Measurements from ENCODE around the gene MBNL2. TPM values are rescaled to one million over a fixed set of nuclear protein-coding genes. Genes with fewer than 3 reads are reported as not detected.

MBNL2 gene
- total RNA-seq, 2 experiments from 2014 or later: 23.4 to 24.6 TPM

GRCh38 chr13:97266772-97267417 is 44.8 kb downstream of the MBNL2 start:
- Mint-ChIP-seq H3K4me1 (ENCODE audit: low read depth) (peaks cover 26% of the 10 kb centered on the region), H3K27me3 (no peaks in the 10 kb centered on the region), H3K36me3 (peaks cover 8% of the 10 kb centered on the region), H3K4me3 (no peak overlapping the region), H3K27ac (no peak overlapping the region), H3K9me3 (no peaks in the 10 kb centered on the region)
- intact Hi-C loops (cut with micrococcal nuclease): no loop called here
- no peak for DNase-seq
- POLR2A ChIA-PET: interaction anchor here (1.4 kb wide), 1 partner anchor 9 kb away, joined by 3 read pairs; no protein-coding TSS in a partner anchor
- CTCF ChIA-PET: interaction anchor here (0.8 to 1.0 kb wide), 2 partner anchors 77 to 157 kb away, joined by 3 read pairs; no protein-coding TSS in a partner anchor

- peaks cover 25% of the 10 kb centered on the region for H3K4me1 Mint-ChIP-seq (ENCODE audit: low read depth)
- no peaks in the 10 kb centered on the region for H3K9me3 Mint-ChIP-seq
- no peak overlapping the region for H3K4me3 Mint-ChIP-seq
- ChIA-PET CTCF (interaction anchor here (0.8 to 1.0 kb wide), 2 partner anchors 76 to 157 kb away, joined by 3 read pairs; no protein-coding TSS in a partner anchor), POLR2A (interaction anchor here (1.4 kb wide), 1 partner anchor 10 kb away, joined by 3 read pairs; no protein-coding TSS in a partner anchor)
- H3K36me3 Mint-ChIP-seq: peaks cover 8% of the 10 kb centered on the region
- H3K27ac Mint-ChIP-seq: no peak overlapping the region
- H3K27me3 Mint-ChIP-seq: no peaks in the 10 kb centered on the region
- no peak for DNase-seq
- intact Hi-C loops (cut with micrococcal nuclease): no loop called here
Observed at GRCh38 chr13:97267418-97268059, 45.4 kb downstream of the MBNL2 start.

GRCh38 chr13:97268772-97269171 is 46.6 kb downstream of the MBNL2 start:
- CTCF ChIA-PET: interaction anchor here (0.6 to 0.7 kb wide), 2 partner anchors 25 to 60 kb away, joined by 3 to 4 read pairs; no protein-coding TSS in a partner anchor

GRCh38 chr13:97269603-97270002 is 47.5 kb downstream of the MBNL2 start:
- intact Hi-C loops (cut with micrococcal nuclease): no loop called here
- Mint-ChIP-seq H3K4me1 (ENCODE audit: low read depth) (peaks cover 20% of the 10 kb centered on the region), H3K27me3 (no peaks in the 10 kb centered on the region), H3K27ac (no peak overlapping the region), H3K4me3 (no peak overlapping the region), H3K36me3 (peaks cover 4% of the 10 kb centered on the region), H3K9me3 (no peaks in the 10 kb centered on the region)
- POLR2A ChIA-PET: no interaction called here
- no peak for DNase-seq
- CTCF ChIA-PET: interaction anchor here (0.6 to 0.7 kb wide), 2 partner anchors 24 to 61 kb away, joined by 3 to 4 read pairs; no protein-coding TSS in a partner anchor

More at GRCh38 chr13:97268772-97269171, 46.6 kb downstream of the MBNL2 start:
- no peak overlapping the region for H3K27ac Mint-ChIP-seq
- no peaks in the 10 kb centered on the region for H3K9me3 Mint-ChIP-seq
- H3K27me3 Mint-ChIP-seq: no peaks in the 10 kb centered on the region
- peaks cover 4% of the 10 kb centered on the region for H3K36me3 Mint-ChIP-seq
- POLR2A ChIA-PET: no interaction called here
- H3K4me1 Mint-ChIP-seq (ENCODE audit: low read depth): peaks cover 21% of the 10 kb centered on the region
- no peak overlapping the region for H3K4me3 Mint-ChIP-seq
- DNase-seq: no peak
- intact Hi-C loops (cut with micrococcal nuclease): no loop called here

DNA sequence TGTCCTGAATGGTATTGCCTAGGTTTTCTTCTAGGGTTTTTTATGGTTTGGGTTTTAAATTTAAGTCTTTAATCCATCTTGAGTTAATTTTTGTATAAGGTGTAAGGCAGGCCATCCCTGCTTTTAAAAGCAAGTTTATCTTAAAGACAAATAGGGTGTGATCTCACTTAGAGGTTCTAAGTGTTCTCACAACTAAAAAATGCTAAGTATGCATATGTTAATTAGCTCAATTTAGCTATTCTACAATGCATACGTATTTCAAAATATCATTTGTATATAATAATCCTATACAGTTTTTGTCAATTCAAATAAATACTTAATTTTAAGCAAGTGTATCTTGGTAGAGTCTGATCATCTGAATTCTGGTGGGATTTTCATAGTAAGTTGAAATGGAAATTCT is 50.4 kb downstream of the MBNL2 start:
- intact Hi-C loops (cut with micrococcal nuclease): no loop called here
- no peaks in the 10 kb centered on the region for H3K9me3 Mint-ChIP-seq
- peaks cover 41% of the 10 kb centered on the region for H3K4me1 Mint-ChIP-seq (ENCODE audit: low read depth)
- no peaks in the 10 kb centered on the region for H3K27me3 Mint-ChIP-seq
- H3K4me3 Mint-ChIP-seq: no peak overlapping the region
- H3K36me3 Mint-ChIP-seq: peaks cover 24% of the 10 kb centered on the region
- DNase-seq: no peak
- ChIA-PET CTCF (no interaction called here), POLR2A (interaction anchor here (0.6 kb wide), 1 partner anchor 18 kb away, joined by 3 read pairs; no protein-coding TSS in a partner anchor)
- no peak overlapping the region for H3K27ac Mint-ChIP-seq

DNA sequence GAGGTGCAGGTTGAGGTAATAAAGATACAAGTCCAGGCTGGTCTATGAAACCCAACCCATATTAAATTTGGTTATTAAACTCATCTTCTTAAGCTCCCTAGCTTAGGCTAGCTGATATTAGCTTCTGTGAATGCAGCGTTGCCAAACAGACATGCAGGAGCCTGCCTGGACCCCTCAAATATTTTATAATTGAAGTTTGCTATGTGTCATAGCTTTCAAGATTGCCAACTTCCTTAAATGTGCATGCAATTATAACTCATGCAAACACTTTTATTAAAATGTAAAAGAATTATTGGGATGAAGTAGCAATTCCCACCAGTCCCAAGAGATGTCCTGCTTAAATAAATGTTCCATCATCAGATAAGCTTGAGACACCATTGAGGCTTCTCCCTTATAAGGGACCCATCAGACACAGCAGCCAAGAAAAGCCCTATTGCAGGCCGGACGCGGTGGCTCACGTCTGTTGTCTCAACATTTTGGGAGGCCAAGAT is 51.3 kb downstream of the MBNL2 start:
- no peak for DNase-seq
- Mint-ChIP-seq H3K4me1 (ENCODE audit: low read depth) (peaks cover 41% of the 10 kb centered on the region), H3K27me3 (no peaks in the 10 kb centered on the region), H3K27ac (no peak overlapping the region), H3K9me3 (no peaks in the 10 kb centered on the region), H3K4me3 (no peak overlapping the region), H3K36me3 (peaks cover 22% of the 10 kb centered on the region)
- intact Hi-C loops (cut with micrococcal nuclease): no loop called here
- POLR2A ChIA-PET: no interaction called here
- CTCF ChIA-PET: no interaction called here

DNA sequence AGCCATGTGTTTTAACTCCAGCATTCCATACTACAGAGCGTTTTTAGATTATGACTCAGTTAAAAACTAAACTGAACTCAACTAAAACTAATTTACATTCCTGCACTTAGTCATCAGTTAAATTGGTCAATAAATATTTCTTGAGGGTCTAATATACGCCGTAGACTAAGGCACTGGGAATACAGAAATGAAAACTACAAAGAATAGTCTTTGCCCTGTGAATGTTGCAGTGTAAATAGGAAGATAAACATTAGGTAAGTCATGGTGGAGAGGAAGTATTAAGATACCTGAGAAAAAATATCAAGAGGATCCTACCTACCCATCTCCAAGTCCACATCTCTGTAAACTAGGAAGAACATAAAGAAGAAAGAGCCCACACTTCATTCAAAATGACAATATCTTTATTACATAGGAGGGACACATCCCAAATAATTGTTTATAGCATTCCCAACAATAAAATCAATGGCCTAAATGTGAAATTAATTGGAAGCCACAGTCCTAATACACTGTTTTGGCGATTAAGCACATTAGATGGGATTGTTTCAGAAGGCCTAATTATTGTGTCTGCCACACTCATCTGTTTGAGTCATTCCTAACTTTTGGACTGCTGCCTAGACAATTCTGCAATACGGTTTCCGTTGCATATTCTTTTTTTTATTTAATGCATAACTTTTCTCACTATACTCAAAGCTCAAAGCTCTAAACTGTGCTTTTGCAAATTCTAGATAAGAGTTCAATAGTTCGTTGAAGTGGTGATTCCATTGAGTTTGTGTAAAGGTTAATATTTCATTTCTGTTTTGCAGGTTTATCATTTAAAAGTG is 52.9 kb downstream of the MBNL2 start:
- Mint-ChIP-seq H3K36me3 (peaks cover 20% of the 10 kb centered on the region), H3K4me1 (ENCODE audit: low read depth) (peaks cover 46% of the 10 kb centered on the region), H3K27ac (no peak overlapping the region), H3K4me3 (no peak overlapping the region), H3K27me3 (no peaks in the 10 kb centered on the region), H3K9me3 (no peaks in the 10 kb centered on the region)
- POLR2A ChIA-PET: no interaction called here
- intact Hi-C loops (cut with micrococcal nuclease): no loop called here
- DNase-seq: no peak
- CTCF ChIA-PET: no interaction called here

DNA sequence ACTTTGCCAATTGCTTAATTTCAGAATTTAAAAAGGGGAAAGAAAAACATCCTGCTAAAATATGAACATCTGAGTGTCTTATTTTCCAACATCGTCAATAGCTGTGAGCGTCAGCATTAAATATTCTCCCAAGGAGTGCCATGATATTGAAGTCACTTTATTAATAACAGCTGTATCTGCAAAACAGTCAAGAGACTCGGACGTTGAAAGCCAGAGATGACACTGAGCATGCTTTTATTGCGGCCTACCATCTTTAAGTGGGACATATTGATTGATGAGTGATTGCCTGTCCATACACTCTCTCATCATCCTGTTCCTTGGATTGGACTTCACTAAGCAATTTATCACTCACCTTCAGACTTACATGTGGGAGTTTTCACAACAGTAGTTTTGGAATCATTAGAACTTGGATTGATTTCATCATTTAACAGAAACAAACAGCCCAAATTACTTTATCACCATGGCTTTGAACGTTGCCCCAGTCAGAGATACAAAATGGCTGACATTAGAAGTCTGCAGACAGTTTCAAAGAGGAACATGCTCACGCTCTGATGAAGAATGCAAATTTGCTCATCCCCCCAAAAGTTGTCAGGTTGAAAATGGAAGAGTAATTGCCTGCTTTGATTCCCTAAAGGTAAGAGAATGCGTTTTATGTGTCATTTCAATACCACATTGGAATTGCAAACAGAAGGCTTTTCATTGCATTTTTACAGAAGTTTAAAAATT is 53.8 kb downstream of the MBNL2 start:
- ChIA-PET POLR2A (interaction anchor here (0.6 to 1.0 kb wide), 2 partner anchors 19 to 146 kb away, joined by 3 to 4 read pairs; no protein-coding TSS in a partner anchor), CTCF (no interaction called here)
- peaks cover 20% of the 10 kb centered on the region for H3K36me3 Mint-ChIP-seq
- DNase-seq: no peak
- no peak overlapping the region for H3K27ac Mint-ChIP-seq
- no peak overlapping the region for H3K4me3 Mint-ChIP-seq
- H3K4me1 Mint-ChIP-seq (ENCODE audit: low read depth): peaks cover 54% of the 10 kb centered on the region
- no peaks in the 10 kb centered on the region for H3K9me3 Mint-ChIP-seq
- intact Hi-C loops (cut with micrococcal nuclease): loop anchor here (1.0 to 2.0 kb wide), 2 partner anchors 15 to 18 kb away; no protein-coding TSS in a partner anchor
- no peaks in the 10 kb centered on the region for H3K27me3 Mint-ChIP-seq

DNA sequence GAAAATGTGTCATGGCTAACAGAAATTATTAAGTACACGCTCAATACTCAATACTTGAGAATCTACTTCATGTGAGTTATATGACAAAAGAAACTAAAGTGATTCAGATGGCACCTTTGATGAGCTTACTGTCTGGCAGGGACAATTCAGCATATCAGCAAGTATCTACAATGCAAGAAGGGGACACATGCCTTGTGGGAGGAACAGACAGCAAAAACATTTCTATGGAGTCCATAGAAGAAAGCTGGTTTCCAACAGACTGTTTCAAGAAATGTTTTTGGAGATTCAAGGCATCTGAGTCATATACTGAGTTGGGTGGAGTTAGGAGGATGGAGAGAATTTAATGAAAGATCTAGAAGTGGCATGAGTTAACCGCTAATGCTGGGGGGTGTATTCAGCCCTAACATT is 54.7 kb downstream of the MBNL2 start:
- peak overlapping the region; percentile 2 for H3K27ac Mint-ChIP-seq
- peaks cover 52% of the 10 kb centered on the region for H3K4me1 Mint-ChIP-seq (ENCODE audit: low read depth)
- POLR2A ChIA-PET: interaction anchor here (0.6 to 1.1 kb wide), 4 partner anchors 14 to 261 kb away, joined by 3 to 5 read pairs (median 4); no protein-coding TSS in a partner anchor
- H3K27me3 Mint-ChIP-seq: no peaks in the 10 kb centered on the region
- intact Hi-C loops (cut with micrococcal nuclease): loop anchor here (1.0 to 2.0 kb wide), 2 partner anchors 14 to 19 kb away; no protein-coding TSS in a partner anchor
- no peaks in the 10 kb centered on the region for H3K9me3 Mint-ChIP-seq
- H3K36me3 Mint-ChIP-seq: peaks cover 20% of the 10 kb centered on the region
- no peak for DNase-seq
- CTCF ChIA-PET: interaction anchor here (0.6 kb wide), 1 partner anchor 55 kb away, joined by 4 read pairs; the partner anchor contains the start of gene MBNL2
- H3K4me3 Mint-ChIP-seq: no peak overlapping the region

DNA sequence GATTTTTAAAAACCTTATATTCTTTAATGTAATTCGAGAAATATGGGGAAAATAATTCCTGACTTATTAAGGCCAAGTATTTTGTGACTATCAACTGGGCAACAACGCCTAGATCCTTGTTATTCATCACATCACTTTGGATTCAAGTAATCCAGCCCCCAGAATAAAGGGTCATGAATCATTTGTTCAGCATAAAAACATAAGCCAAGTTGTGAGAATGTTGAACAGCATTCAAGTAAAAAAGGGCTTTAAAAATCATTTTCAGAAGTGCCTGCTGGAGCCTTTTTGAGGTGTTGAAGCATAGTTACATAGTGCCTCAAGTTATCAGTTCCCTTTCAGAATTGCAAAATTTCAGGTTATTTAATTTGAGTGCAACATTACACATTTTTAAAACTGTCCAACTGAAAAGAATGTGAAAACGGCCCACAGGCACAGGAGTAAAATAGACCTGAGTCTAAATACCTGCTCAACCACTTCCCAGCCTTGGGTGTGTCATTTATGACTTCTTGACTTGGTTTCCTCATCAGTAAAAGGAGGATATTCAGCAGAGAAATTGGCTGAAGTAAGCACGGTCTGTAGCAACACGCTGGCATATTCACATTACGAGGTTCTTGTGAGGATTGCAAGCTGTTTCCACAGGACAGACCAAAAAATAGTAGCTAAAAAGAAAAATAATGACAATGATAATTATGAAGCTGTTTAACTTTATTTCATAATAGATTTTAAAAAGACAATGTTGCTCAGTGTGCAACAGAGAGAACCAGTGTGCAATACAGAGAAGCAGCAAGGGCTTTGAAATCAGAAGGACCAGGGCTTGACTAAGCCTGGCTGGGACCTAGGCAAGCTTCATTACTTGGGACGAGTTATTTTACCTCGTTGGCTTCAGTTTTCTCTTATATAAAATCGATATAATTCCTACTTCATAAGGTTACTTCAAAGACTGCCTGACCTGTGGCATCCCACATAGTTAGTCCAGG is 56.6 kb downstream of the MBNL2 start:
- no peak for DNase-seq
- CTCF ChIA-PET: interaction anchor here (0.8 kb wide), 1 partner anchor 81 kb away, joined by 3 read pairs; no protein-coding TSS in a partner anchor
- Mint-ChIP-seq H3K27me3 (no peaks in the 10 kb centered on the region), H3K27ac (no peak overlapping the region), H3K36me3 (peaks cover 20% of the 10 kb centered on the region), H3K9me3 (no peaks in the 10 kb centered on the region), H3K4me1 (ENCODE audit: low read depth) (peaks cover 59% of the 10 kb centered on the region), H3K4me3 (no peak overlapping the region)
- POLR2A ChIA-PET: no interaction called here
- intact Hi-C loops (cut with micrococcal nuclease): no loop called here

Data from activated CD4-positive, alpha-beta memory T cell treated with anti-CD3 and anti-CD28 coated beads for 36 hours (primary cell).